Measurements from ENCODE around the gene SLC25A1.

DNA sequence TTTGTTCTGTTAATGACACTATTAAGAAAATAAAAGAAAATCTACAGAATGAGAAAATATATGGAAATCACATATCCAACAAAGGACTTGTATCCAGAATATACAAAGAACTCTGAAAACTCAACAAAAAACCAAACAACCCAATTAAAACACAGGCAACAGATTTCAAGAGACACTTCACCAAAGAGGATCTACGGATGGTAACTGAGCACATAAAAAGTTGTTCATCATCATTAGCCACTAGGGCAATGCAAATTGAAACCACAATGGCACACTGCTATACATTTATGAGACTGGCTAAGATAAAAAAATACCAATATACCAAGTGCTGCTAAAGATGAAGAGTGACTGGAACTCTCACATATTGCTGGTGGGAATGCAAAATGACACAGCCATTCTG lies 34.5 kb upstream of the SLC25A1 start:
- TF ChIP-seq ZNF331 (CRISPR knock-in tag; IDR thresholded peaks at IDR 0.05; ENCODE audit: low read depth) (no peak), EZH2 (IDR thresholded peaks at IDR 0.05; ENCODE audit: low read depth, unreplicated experiment) (no peak), ZNF114 (CRISPR knock-in tag; IDR thresholded peaks at IDR 0.05) (no peak), CREB1 (CRISPR knock-in tag; IDR thresholded peaks at IDR 0.05; ENCODE audit: low read depth) (no peak)
- TF ChIP-seq, protein P1, sequence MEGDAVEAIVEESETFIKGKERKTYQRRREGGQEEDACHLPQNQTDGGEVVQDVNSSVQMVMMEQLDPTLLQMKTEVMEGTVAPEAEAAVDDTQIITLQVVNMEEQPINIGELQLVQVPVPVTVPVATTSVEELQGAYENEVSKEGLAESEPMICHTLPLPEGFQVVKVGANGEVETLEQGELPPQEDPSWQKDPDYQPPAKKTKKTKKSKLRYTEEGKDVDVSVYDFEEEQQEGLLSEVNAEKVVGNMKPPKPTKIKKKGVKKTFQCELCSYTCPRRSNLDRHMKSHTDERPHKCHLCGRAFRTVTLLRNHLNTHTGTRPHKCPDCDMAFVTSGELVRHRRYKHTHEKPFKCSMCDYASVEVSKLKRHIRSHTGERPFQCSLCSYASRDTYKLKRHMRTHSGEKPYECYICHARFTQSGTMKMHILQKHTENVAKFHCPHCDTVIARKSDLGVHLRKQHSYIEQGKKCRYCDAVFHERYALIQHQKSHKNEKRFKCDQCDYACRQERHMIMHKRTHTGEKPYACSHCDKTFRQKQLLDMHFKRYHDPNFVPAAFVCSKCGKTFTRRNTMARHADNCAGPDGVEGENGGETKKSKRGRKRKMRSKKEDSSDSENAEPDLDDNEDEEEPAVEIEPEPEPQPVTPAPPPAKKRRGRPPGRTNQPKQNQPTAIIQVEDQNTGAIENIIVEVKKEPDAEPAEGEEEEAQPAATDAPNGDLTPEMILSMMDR (conservative IDR thresholded peaks at IDR 0.05; ENCODE audit: low read depth in 2 of 2) = no peak

All from GM23338 (cell line).